IPS DF 4.7 (cell line): ENCODE results near the gene CDC16.
A peak's percentile ranks its signal among the peaks of the same experiment; 100 is the strongest.
"Not testable (repeated sequence)": the region's sequence is repeated elsewhere in the genome, so short reads cannot be mapped to it uniquely, and the experiment has no call there.

ENCODE experiments used
- DNase-seq: peaks from one replicate; pipeline ENCODE4 v3.0.0-alpha.2; 2013; ENCODE audit warnings: low spot score; ENCODE audit errors: extremely low read depth

The CDC16 gene

GRCh38 chr13:114234645-114235421 is at the start of gene CDC16:
Gene CDC16 (plus strand): TSS chr13:114234897. CDS start chr13:114235085, 188 bp downstream.
- no peak for DNase-seq

- DNase-seq = no peak
Measured at GRCh38 chr13:114185182-114185971, 49.3 kb upstream of the CDC16 start.

- DNase-seq = no peak
Measured at GRCh38 chr13:114194853-114195252, 39.8 kb upstream of the CDC16 start.

GRCh38 chr13:114196629-114197028 is 38.1 kb upstream of the CDC16 start:
- no peak for DNase-seq

GRCh38 chr13:114198556-114198955 is 36.1 kb upstream of the CDC16 start:
- no peak for DNase-seq

- DNase-seq = not testable (repeated sequence)
Measured at GRCh38 chr13:114199526-114199925, 35.2 kb upstream of the CDC16 start.

GRCh38 chr13:114199954-114200353 is 34.7 kb upstream of the CDC16 start:
- DNase-seq = no peak

- DNase-seq = no peak
Measured at GRCh38 chr13:114200399-114200911, 34.2 kb upstream of the CDC16 start.

- DNase-seq = no peak
Measured at GRCh38 chr13:114202581-114202980, 32.1 kb upstream of the CDC16 start.

GRCh38 chr13:114203536-114203935 is 31.2 kb upstream of the CDC16 start:
- no peak for DNase-seq

GRCh38 chr13:114204894-114205293 is 29.8 kb upstream of the CDC16 start:
- no peak for DNase-seq

GRCh38 chr13:114208134-114208533 is 26.6 kb upstream of the CDC16 start:
- DNase-seq = no peak

GRCh38 chr13:114211446-114212157 is 23.1 kb upstream of the CDC16 start:
- DNase-seq = no peak

- no peak for DNase-seq
Measured at GRCh38 chr13:114212158-114212495, 22.6 kb upstream of the CDC16 start.

- DNase-seq = no peak
Measured at GRCh38 chr13:114213980-114214379, 20.7 kb upstream of the CDC16 start.

- DNase-seq = no peak
Measured at GRCh38 chr13:114219392-114219791, 15.3 kb upstream of the CDC16 start.

- DNase-seq = no peak
Measured at GRCh38 chr13:114222461-114222968, 12.2 kb upstream of the CDC16 start.

GRCh38 chr13:114224201-114224600 is 10.5 kb upstream of the CDC16 start:
- no peak for DNase-seq

GRCh38 chr13:114225610-114226009 is 9.1 kb upstream of the CDC16 start:
- no peak for DNase-seq

GRCh38 chr13:114226088-114226487 is 8.6 kb upstream of the CDC16 start:
- DNase-seq = no peak

- peak; percentile 87 for DNase-seq
Measured at GRCh38 chr13:114226699-114227323, 7.9 kb upstream of the CDC16 start.
